HG02798 (cell line): ENCODE measurements around the gene NGEF.
"Not testable (repeated sequence)": the region's sequence is repeated elsewhere in the genome, so short reads cannot be mapped to it uniquely, and the experiment has no call there.

Experiments used
- ATAC-seq: cut with Tn5 transposase; IDR thresholded peaks from one replicate; pipeline ENCODE4 v1.9.1; 2021; ENCODE audit warnings: mild to moderate bottlenecking; ENCODE audit not compliant: unreplicated experiment, poor library complexity

Gene NGEF

GRCh38 chr2:233023761-233024410 lies 10.8 kb upstream of the NGEF start:
- no peak for ATAC-seq

- ATAC-seq = no peak
Observed at GRCh38 chr2:233023007-233023760, 10.1 kb upstream of the NGEF start.

GRCh38 chr2:233022561-233022960 lies 9.5 kb upstream of the NGEF start:
- no peak for ATAC-seq

- no peak for ATAC-seq
Observed at GRCh38 chr2:233021771-233022170, 8.7 kb upstream of the NGEF start.

- ATAC-seq = no peak
Observed at GRCh38 chr2:233020454-233020853, 7.4 kb upstream of the NGEF start.

GRCh38 chr2:233019610-233020009 lies 6.6 kb upstream of the NGEF start:
- not testable (repeated sequence) for ATAC-seq

- no peak for ATAC-seq
Observed at GRCh38 chr2:233017947-233018346, 4.9 kb upstream of the NGEF start.

- ATAC-seq = no peak
Observed at GRCh38 chr2:233015019-233015645, 2.1 kb upstream of the NGEF start.

GRCh38 chr2:233013650-233014049 lies 594 bp upstream of the NGEF start:
- no peak for ATAC-seq

- ATAC-seq = no peak
Observed at GRCh38 chr2:233012301-233012971, 620 bp downstream of the NGEF start.

GRCh38 chr2:233011702-233012131 lies 1.3 kb downstream of the NGEF start:
- no peak for ATAC-seq

- ATAC-seq = no peak
Observed at GRCh38 chr2:233011268-233011650, 1.8 kb downstream of the NGEF start.

- no peak for ATAC-seq
Observed at GRCh38 chr2:233010569-233011267, 2.3 kb downstream of the NGEF start.

GRCh38 chr2:233009661-233010060 lies 3.4 kb downstream of the NGEF start:
- no peak for ATAC-seq

GRCh38 chr2:233007739-233008138 lies 5.3 kb downstream of the NGEF start:
- ATAC-seq = no peak

GRCh38 chr2:233007270-233007669 lies 5.8 kb downstream of the NGEF start:
- no peak for ATAC-seq

- ATAC-seq = no peak
Observed at GRCh38 chr2:233006648-233007047, 6.4 kb downstream of the NGEF start.

- no peak for ATAC-seq
Observed at GRCh38 chr2:233005096-233005495, 8.0 kb downstream of the NGEF start.

- no peak for ATAC-seq
Observed at GRCh38 chr2:233003658-233004555, 9.1 kb downstream of the NGEF start.
